Spleen (tissue), 11 donors: ENCODE measurements around the gene INS. TPM values are rescaled to one million over a fixed set of nuclear protein-coding genes. Genes with fewer than 3 reads are reported as not detected.

ENCODE experiments used
- DNase-seq: peaks from one replicate; pipeline ENCODE4 v3.0.0-alpha.2; 2020
- H3K27ac ChIP-seq, 8 donors: fragments of 200-600 bp; sonication (generic) in 7 of 8; 1 replicate in 4 of 8; 2 replicates in 4 of 8; pipeline versions ENCODE4 v1.5.0 to v1.8.0; 2016 to 2021; ENCODE audit warnings: inconsistent platforms in 4 of 8, mild to moderate bottlenecking in 4 of 8, moderate library complexity in 1 of 8
- H3K27me3 ChIP-seq, 7 donors: fragments of 200-600 bp; sonication (generic) in 6 of 7; replicated peaks in 1 of 7; 1 replicate in 4 of 7; 2 replicates in 3 of 7; pipeline versions ENCODE4 v1.5.0 to v1.8.0; 2016 to 2021; ENCODE audit warnings: inconsistent platforms in 3 of 7, mild to moderate bottlenecking in 1 of 7
- H3K36me3 ChIP-seq, 6 donors: fragments of 200-600 bp; sonication (generic) in 5 of 6; 1 replicate in 4 of 6; 2 replicates in 2 of 6; pipeline versions ENCODE4 v1.5.0 to v1.8.0; 2016 to 2021; ENCODE audit warnings: inconsistent platforms in 2 of 6
- H3K4me1 ChIP-seq, 6 donors: fragments of 200-600 bp; sonication (generic) in 5 of 6; 1 replicate in 3 of 6; 2 replicates in 3 of 6; pipeline versions ENCODE4 v1.5.0 to v1.8.0; 2016 to 2021; ENCODE audit warnings: inconsistent platforms in 3 of 6
- H3K4me3 ChIP-seq, 8 donors: fragments of 200-600 bp; sonication (generic) in 7 of 8; 1 replicate in 4 of 8; 2 replicates in 4 of 8; pipeline versions ENCODE4 v1.5.0 to v1.8.0; 2016 to 2021; ENCODE audit warnings: inconsistent platforms in 4 of 8, mild to moderate bottlenecking in 4 of 8, moderate library complexity in 2 of 8
- H3K9me3 ChIP-seq, 8 donors: fragments of 200-600 bp; sonication (generic) in 7 of 8; 1 replicate in 4 of 8; 2 replicates in 4 of 8; pipeline versions ENCODE4 v1.5.0 to v1.8.0; 2016 to 2021; ENCODE audit warnings: inconsistent platforms in 4 of 8
- POLR2A ChIP-seq, 3 donors: fragments of 450-650 bp; IDR thresholded peaks; one replicate each; pipeline ENCODE4 v1.5.1; 2017; ENCODE audit warnings: antibody characterized with exemption in 3 of 3, mild to moderate bottlenecking in 1 of 3
- POLR2AphosphoS5 ChIP-seq, 3 donors: sonication (generic); formaldehyde crosslinking; IDR thresholded peaks; one replicate each; pipeline ENCODE4 v1.5.1; 2017; ENCODE audit warnings: antibody characterized with exemption in 3 of 3
- WGBS, 5 donors: extraction: QIAGEN DNeasy Blood & Tissue Kit in 3 of 5; methylation state at CpG; one replicate each; pipeline versions ENCODE4 v1.1.5 to v1.1.7; 2013 to 2018; 5-methylcytosine and 5-hydroxymethylcytosine counted together
- intact Hi-C: fragments of 100-400 bp; cut with DNase I; formaldehyde crosslinking; loops from one replicate; pipeline ENCODE4 v1.15.0; 2023; ENCODE audit warnings: low total_unique reads
- polyA plus RNA-seq, 3 donors: library from polyadenylated mRNA; stranded (reverse); fragments of 200-250 nt; gene quantifications; one replicate each; pipeline ENCODE4 v1.2.1, GENCODE V29; 2013
- total RNA-seq, 7 donors: library from RNA; depleted of rRNA in 3 of 7; stranded (reverse); fragments of >200 nt in 3 of 7; fragmentation: NEBNext Ultra II Directional in 4 of 7; extraction: Animal tissue kit (Norgen Biotek cat#: 25700) in 4 of 7; gene quantifications; one replicate each; pipeline versions ENCODE4 v1.1.0 to v1.2.1, GENCODE V29; 2016 to 2021
- TF ChIP-seq, protein P1 (sequence below), 11 experiments: fragments of 200-600 bp in 7 of 11; fragments of 450-650 bp in 4 of 11; sonication (generic) in 4 of 11; IDR thresholded peaks in 8 of 11; conservative IDR thresholded peaks in 3 of 11; 1 replicate in 7 of 11; 2 replicates in 4 of 11; pipeline versions ENCODE4 v1.4.0 to v1.8.0; 2016 to 2021; ENCODE audit warnings: antibody characterized with exemption in 11 of 11, inconsistent platforms in 4 of 11, mild to moderate bottlenecking in 1 of 11
- donor health status: healthy with polysubstance abuse.
- donor health status: DM: no; HTN: no; CAD: no; lungs with moderate emphysema.
- donor health status: DM: no; HTN: no; CAD: no.
- donor health status: Bipolar disorder and iron deficiency.
- donor health status: healthy.
- donor health status: DM: no; HTN: no; CAD: no.
- donor health status: DM: yes; HTN: yes; CAD: no.

INS gene
- total and polyA plus RNA-seq, 10 donors: 1.3 to 2.4 (median 1.5) TPM; not detected in 5

DNA sequence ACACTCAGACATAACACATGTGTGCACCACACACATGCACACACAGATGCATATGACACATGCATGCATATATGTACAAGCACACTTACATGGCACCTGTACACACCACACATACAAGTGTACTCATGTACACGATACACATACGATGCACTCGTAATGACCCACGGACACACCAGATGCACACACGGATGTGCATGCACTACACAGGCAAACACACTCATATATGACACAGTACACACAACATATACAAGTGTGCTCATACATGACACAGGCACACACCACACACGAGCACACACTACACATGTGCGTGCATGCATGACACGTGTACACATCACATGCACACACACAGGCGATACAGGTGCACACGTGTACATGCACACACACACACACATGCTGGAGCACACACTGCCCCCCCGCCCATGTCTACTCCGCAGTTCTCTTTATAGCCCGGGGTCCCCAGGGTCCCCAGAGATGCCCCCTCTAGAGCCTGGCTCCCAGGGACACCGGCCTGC lies 15.4 kb upstream of the INS start:
- no peaks in the 10 kb centered on the region for H3K4me1 ChIP-seq

DNA sequence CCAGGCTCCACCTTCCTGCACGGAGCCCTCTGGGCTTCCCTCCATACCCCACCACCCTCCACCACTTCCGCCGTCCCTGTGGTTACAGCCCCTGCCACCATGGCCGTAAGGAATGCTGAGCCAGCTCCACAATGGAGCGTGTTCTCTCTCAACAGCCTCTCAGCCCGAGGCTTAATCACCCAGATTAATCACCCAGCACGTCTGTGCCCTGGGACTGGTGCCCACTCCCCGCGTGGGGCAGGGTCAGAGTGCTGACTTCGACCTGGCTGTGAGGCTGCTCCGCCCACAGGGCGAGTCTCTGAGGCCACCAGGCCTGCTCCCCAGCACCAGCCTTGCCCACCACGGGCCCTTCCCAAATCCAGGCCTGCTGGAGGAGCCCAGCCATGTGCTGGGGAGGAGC lies 14.7 kb upstream of the INS start:
- WGBS, 5 donors: 64 to 78% (median 74%) methylated on average over 12 to 13 of the region's 13 CpGs
- no peak for TF ChIP-seq POLR2AphosphoS5 (IDR thresholded peaks at IDR 0.05)
- TF ChIP-seq, protein P1, sequence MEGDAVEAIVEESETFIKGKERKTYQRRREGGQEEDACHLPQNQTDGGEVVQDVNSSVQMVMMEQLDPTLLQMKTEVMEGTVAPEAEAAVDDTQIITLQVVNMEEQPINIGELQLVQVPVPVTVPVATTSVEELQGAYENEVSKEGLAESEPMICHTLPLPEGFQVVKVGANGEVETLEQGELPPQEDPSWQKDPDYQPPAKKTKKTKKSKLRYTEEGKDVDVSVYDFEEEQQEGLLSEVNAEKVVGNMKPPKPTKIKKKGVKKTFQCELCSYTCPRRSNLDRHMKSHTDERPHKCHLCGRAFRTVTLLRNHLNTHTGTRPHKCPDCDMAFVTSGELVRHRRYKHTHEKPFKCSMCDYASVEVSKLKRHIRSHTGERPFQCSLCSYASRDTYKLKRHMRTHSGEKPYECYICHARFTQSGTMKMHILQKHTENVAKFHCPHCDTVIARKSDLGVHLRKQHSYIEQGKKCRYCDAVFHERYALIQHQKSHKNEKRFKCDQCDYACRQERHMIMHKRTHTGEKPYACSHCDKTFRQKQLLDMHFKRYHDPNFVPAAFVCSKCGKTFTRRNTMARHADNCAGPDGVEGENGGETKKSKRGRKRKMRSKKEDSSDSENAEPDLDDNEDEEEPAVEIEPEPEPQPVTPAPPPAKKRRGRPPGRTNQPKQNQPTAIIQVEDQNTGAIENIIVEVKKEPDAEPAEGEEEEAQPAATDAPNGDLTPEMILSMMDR (IDR thresholded peaks at IDR 0.05 in 8 of 11, conservative IDR thresholded peaks at IDR 0.05 in 3 of 11): no peak
- no peak for TF ChIP-seq POLR2A (IDR thresholded peaks at IDR 0.05)
- no peak overlapping the region for H3K27ac ChIP-seq
- no peak overlapping the region for H3K4me3 ChIP-seq
- DNase-seq: no peak
- H3K9me3 ChIP-seq: no peaks in the 10 kb centered on the region
- no peaks in the 10 kb centered on the region for H3K4me1 ChIP-seq
- intact Hi-C loops: no loop called here
- H3K27me3 ChIP-seq: peaks cover 0 to 41% (median 0%) of the 10 kb centered on the region in 7 donors
- H3K36me3 ChIP-seq: no peaks in the 10 kb centered on the region

More for the DNA sequence above, 15.4 kb upstream of the INS start:
- no peak for DNase-seq
- no peak overlapping the region for H3K4me3 ChIP-seq
- no peak overlapping the region for H3K27ac ChIP-seq
- 91 to 95% (median 94%) methylated on average over 14 of the region's 14 CpGs for WGBS, 5 donors
- TF ChIP-seq, protein P1 (IDR thresholded peaks at IDR 0.05 in 8 of 11, conservative IDR thresholded peaks at IDR 0.05 in 3 of 11): no peak
- TF ChIP-seq POLR2AphosphoS5 (IDR thresholded peaks at IDR 0.05) (no peak), POLR2A (IDR thresholded peaks at IDR 0.05) (no peak)
- peaks cover 0 to 38% (median 0%) of the 10 kb centered on the region in 7 donors for H3K27me3 ChIP-seq
- no peaks in the 10 kb centered on the region for H3K36me3 ChIP-seq
- no peaks in the 10 kb centered on the region for H3K9me3 ChIP-seq
- intact Hi-C loops: no loop called here

- TF ChIP-seq, protein P1 (IDR thresholded peaks at IDR 0.05 in 8 of 11, conservative IDR thresholded peaks at IDR 0.05 in 3 of 11): no peak
- no peak for TF ChIP-seq POLR2A (IDR thresholded peaks at IDR 0.05)
- no peak for TF ChIP-seq POLR2AphosphoS5 (IDR thresholded peaks at IDR 0.05)
- Histone ChIP-seq H3K27ac (no peak overlapping the region), H3K4me3 (no peak overlapping the region), H3K36me3 (no peaks in the 10 kb centered on the region), H3K9me3 (no peaks in the 10 kb centered on the region), H3K27me3 (peaks cover 0 to 40% (median 0%) of the 10 kb centered on the region in 7 donors), H3K4me1 (no peaks in the 10 kb centered on the region)
- 84 to 93% (median 89%) methylated on average over 6 to 11 of the region's 11 CpGs for WGBS, 5 donors
- DNase-seq: no peak
- intact Hi-C loops: no loop called here
These were observed 13.4 kb upstream of the INS start for GRCh38 chr11:2174361-2174760.

DNA sequence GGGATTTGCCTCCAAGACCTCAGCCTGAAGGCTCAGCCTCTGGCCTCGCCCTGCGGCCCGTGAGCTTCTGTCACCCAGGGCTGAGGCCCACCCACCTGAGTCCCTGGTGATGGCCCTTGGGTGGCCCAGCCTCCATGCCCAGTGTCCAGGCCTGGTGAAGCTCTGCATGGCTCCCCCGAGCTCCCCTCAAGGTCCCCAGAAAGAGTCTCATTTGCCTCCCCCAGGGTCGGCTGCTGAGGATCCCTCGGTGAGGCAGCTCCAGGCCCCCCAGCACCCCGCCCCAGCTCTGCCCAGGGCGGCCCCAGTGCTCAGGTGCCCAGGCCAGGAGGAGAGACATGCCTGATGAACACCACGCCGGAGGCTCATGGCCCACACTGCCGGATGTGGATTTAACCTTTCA lies 12.8 kb upstream of the INS start:
- no peaks in the 10 kb centered on the region for H3K9me3 ChIP-seq
- no peak overlapping the region for H3K27ac ChIP-seq
- intact Hi-C loops: no loop called here
- no peak for DNase-seq
- peaks cover 0 to 40% (median 0%) of the 10 kb centered on the region in 7 donors for H3K27me3 ChIP-seq
- no peak for TF ChIP-seq POLR2A (IDR thresholded peaks at IDR 0.05)
- TF ChIP-seq, protein P1 (IDR thresholded peaks at IDR 0.05 in 8 of 11, conservative IDR thresholded peaks at IDR 0.05 in 3 of 11): no peak
- TF ChIP-seq POLR2AphosphoS5 (IDR thresholded peaks at IDR 0.05): no peak
- H3K36me3 ChIP-seq: no peaks in the 10 kb centered on the region
- H3K4me1 ChIP-seq: no peaks in the 10 kb centered on the region
- 58 to 100% (median 76%) methylated on average over 2 to 11 of the region's 11 CpGs for WGBS, 5 donors
- no peak overlapping the region for H3K4me3 ChIP-seq
